Measurements from ENCODE around the gene SLC39A11. TPM values are rescaled to one million over a fixed set of nuclear protein-coding genes. Genes with fewer than 3 reads are reported as not detected.

SLC39A11 gene
- total and polyA plus RNA-seq, 4 donors = 9.3 to 49.3 (median 24.7) TPM

- Histone ChIP-seq H3K27me3 (ENCODE audit: control insufficient read depth in 3 of 3, insufficient read depth in 3 of 3, low read length in 2 of 3) (no peaks in the 10 kb centered on the region), H3K9me3 (ENCODE audit: control insufficient read depth in 4 of 4, insufficient read depth in 3 of 4, low read length in 3 of 4) (no peaks in the 10 kb centered on the region), H3K4me3 (no peak overlapping the region), H3K27ac (ENCODE audit: low read depth in 1 of 2, low read length in 1 of 2) (peak overlapping the region in 1 of 2 donors; percentile 61), H3K36me3 (ENCODE audit: control insufficient read depth in 4 of 4, insufficient read depth in 4 of 4, low read length in 4 of 4) (no peaks in the 10 kb centered on the region), H3K4me1 (ENCODE audit: control insufficient read depth in 5 of 5, insufficient read depth in 5 of 5, low read length in 5 of 5) (peaks cover 0 to 4% (median 0%) of the 10 kb centered on the region in 5 donors), H3K9ac (ENCODE audit: insufficient read depth in 1 of 2, low read length in 2 of 2) (no peak overlapping the region)
- TF ChIP-seq CTCF (IDR thresholded peaks at IDR 0.05; ENCODE audit: control extremely low read depth, extremely low read depth) = no peak
- no peak for ATAC-seq (ENCODE audit: insufficient read depth, low FRiP score)
- WGBS, 2 donors = 91 to 96% methylated on average over 11 of the region's 11 CpGs
- no peak for DNase-seq
Measured at GRCh38 chr17:72684405-72685020, 408.0 kb downstream of the SLC39A11 start.

- WGBS, 2 donors = 59 to 87% methylated on average over 10 of the region's 10 CpGs
Measured at GRCh38 chr17:72683506-72684404, 408.7 kb downstream of the SLC39A11 start.

GRCh38 chr17:72682605-72683004 is 409.9 kb downstream of the SLC39A11 start:
- no peak overlapping the region for H3K4me3 ChIP-seq
- peaks cover 0 to 4% (median 0%) of the 10 kb centered on the region in 5 donors for H3K4me1 ChIP-seq (ENCODE audit: control insufficient read depth in 5 of 5, insufficient read depth in 5 of 5, low read length in 5 of 5)
- TF ChIP-seq CTCF (IDR thresholded peaks at IDR 0.05; ENCODE audit: control extremely low read depth, extremely low read depth) = no peak
- DNase-seq (no peak), ATAC-seq (ENCODE audit: insufficient read depth, low FRiP score) (no peak)
- H3K9me3 ChIP-seq (ENCODE audit: control insufficient read depth in 4 of 4, insufficient read depth in 3 of 4, low read length in 3 of 4) = no peaks in the 10 kb centered on the region
- 36 to 76% methylated on average over 1 of the region's 1 CpG for WGBS, 2 donors
- no peak overlapping the region for H3K27ac ChIP-seq (ENCODE audit: low read depth in 1 of 2, low read length in 1 of 2)
- no peaks in the 10 kb centered on the region for H3K36me3 ChIP-seq (ENCODE audit: control insufficient read depth in 4 of 4, insufficient read depth in 4 of 4, low read length in 4 of 4)
- H3K27me3 ChIP-seq (ENCODE audit: control insufficient read depth in 3 of 3, insufficient read depth in 3 of 3, low read length in 2 of 3) = no peaks in the 10 kb centered on the region
- H3K9ac ChIP-seq (ENCODE audit: insufficient read depth in 1 of 2, low read length in 2 of 2) = no peak overlapping the region

More at GRCh38 chr17:72683506-72684404, 408.7 kb downstream of the SLC39A11 start:
- Histone ChIP-seq H3K9ac (ENCODE audit: insufficient read depth in 1 of 2, low read length in 2 of 2) (no peak overlapping the region), H3K9me3 (ENCODE audit: control insufficient read depth in 4 of 4, insufficient read depth in 3 of 4, low read length in 3 of 4) (no peaks in the 10 kb centered on the region), H3K36me3 (ENCODE audit: control insufficient read depth in 4 of 4, insufficient read depth in 4 of 4, low read length in 4 of 4) (no peaks in the 10 kb centered on the region), H3K27ac (ENCODE audit: low read depth in 1 of 2, low read length in 1 of 2) (peak overlapping the region in 1 of 2 donors; percentile 61), H3K27me3 (ENCODE audit: control insufficient read depth in 3 of 3, insufficient read depth in 3 of 3, low read length in 2 of 3) (no peaks in the 10 kb centered on the region), H3K4me1 (ENCODE audit: control insufficient read depth in 5 of 5, insufficient read depth in 5 of 5, low read length in 5 of 5) (peaks cover 0 to 4% (median 0%) of the 10 kb centered on the region in 5 donors), H3K4me3 (no peak overlapping the region)
- no peak for TF ChIP-seq CTCF (IDR thresholded peaks at IDR 0.05; ENCODE audit: control extremely low read depth, extremely low read depth)
- DNase-seq (peak in 2 of 3 donors; percentile 25 to 50), ATAC-seq (ENCODE audit: insufficient read depth, low FRiP score) (peak; percentile 88)

All from lung (tissue), 12 donors.